ENCODE measurements around the gene GLIS2.
A peak's percentile ranks its signal among the peaks of the same experiment; 100 is the strongest.

GLIS2 gene

GRCh38 chr16:4319454-4320421, 3.9 kb downstream of the GLIS2 start:
- H3K4me3 ChIP-seq (replicated peaks; ENCODE audit: low read depth, low read length): peak overlapping the region; percentile 78
- no peak for DNase-seq (ENCODE audit: extremely low read depth, low read depth)
- no peak for TF ChIP-seq CTCF (IDR thresholded peaks at IDR 0.05; ENCODE audit: low read depth, low read length, missing control alignments)

GRCh38 chr16:4320571-4321137, 4.8 kb downstream of the GLIS2 start:
- H3K4me3 ChIP-seq (replicated peaks; ENCODE audit: low read depth, low read length): no peak overlapping the region
- DNase-seq (ENCODE audit: extremely low read depth, low read depth): no peak
- no peak for TF ChIP-seq CTCF (IDR thresholded peaks at IDR 0.05; ENCODE audit: low read depth, low read length, missing control alignments)

- no peak for TF ChIP-seq CTCF (IDR thresholded peaks at IDR 0.05; ENCODE audit: low read depth, low read length, missing control alignments)
- H3K4me3 ChIP-seq (replicated peaks; ENCODE audit: low read depth, low read length): no peak overlapping the region
- DNase-seq (ENCODE audit: extremely low read depth, low read depth): no peak
Observed at GRCh38 chr16:4321286-4322120, 5.6 kb downstream of the GLIS2 start.

GRCh38 chr16:4322121-4323052, 6.5 kb downstream of the GLIS2 start:
- DNase-seq (ENCODE audit: extremely low read depth, low read depth): no peak
- no peak for TF ChIP-seq CTCF (IDR thresholded peaks at IDR 0.05; ENCODE audit: low read depth, low read length, missing control alignments)

GRCh38 chr16:4323071-4323844, 7.4 kb downstream of the GLIS2 start:
- TF ChIP-seq CTCF (IDR thresholded peaks at IDR 0.05; ENCODE audit: low read depth, low read length, missing control alignments): no peak
- DNase-seq (ENCODE audit: extremely low read depth, low read depth): no peak
- H3K4me3 ChIP-seq (replicated peaks; ENCODE audit: low read depth, low read length): no peak overlapping the region

More at GRCh38 chr16:4322121-4323052, 6.5 kb downstream of the GLIS2 start:
- H3K4me3 ChIP-seq (replicated peaks; ENCODE audit: low read depth, low read length): no peak overlapping the region
